ENCODE measurements around the gene ARF6. TPM values are rescaled to one million over a fixed set of nuclear protein-coding genes. Genes with fewer than 3 reads are reported as not detected.

The ARF6 gene
- polyA plus RNA-seq, 1 experiment, result 28.0 TPM

DNA sequence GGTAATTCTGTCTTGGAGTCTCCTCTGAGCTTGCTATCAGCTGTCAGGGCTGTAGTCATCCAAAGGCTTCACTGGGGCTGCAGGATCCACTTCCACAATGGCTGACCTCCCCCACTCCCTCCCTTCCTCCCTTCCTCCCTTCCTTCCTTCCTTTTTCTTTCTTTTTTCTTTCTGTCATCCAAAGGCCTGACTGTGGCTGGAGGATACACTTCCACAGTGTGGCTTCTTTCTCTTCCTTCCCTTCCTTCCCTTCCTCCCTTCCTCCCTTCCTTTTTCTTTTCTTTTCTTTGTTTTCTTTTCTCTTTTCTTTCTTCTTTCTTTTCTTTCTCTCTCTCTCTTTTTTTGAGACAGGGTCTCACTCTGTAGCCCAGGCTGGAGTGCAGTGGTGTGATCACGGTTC is 30.6 kb downstream of the ARF6 start:
- ChIA-PET CTCF (interaction anchor here (1.2 kb wide), 1 partner anchor 61 kb away, joined by 3 read pairs; no protein-coding TSS in a partner anchor), POLR2A (no interaction called here)
- TF ChIP-seq, protein P1, sequence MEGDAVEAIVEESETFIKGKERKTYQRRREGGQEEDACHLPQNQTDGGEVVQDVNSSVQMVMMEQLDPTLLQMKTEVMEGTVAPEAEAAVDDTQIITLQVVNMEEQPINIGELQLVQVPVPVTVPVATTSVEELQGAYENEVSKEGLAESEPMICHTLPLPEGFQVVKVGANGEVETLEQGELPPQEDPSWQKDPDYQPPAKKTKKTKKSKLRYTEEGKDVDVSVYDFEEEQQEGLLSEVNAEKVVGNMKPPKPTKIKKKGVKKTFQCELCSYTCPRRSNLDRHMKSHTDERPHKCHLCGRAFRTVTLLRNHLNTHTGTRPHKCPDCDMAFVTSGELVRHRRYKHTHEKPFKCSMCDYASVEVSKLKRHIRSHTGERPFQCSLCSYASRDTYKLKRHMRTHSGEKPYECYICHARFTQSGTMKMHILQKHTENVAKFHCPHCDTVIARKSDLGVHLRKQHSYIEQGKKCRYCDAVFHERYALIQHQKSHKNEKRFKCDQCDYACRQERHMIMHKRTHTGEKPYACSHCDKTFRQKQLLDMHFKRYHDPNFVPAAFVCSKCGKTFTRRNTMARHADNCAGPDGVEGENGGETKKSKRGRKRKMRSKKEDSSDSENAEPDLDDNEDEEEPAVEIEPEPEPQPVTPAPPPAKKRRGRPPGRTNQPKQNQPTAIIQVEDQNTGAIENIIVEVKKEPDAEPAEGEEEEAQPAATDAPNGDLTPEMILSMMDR (IDR thresholded peaks at IDR 0.05; ENCODE audit: low read depth, low read length), result no peak
- H3K9me3 ChIP-seq (ENCODE audit: control insufficient read depth, insufficient read depth, low read length), result no peaks in the 10 kb centered on the region
- no peak for DNase-seq (ENCODE audit: low read depth, low spot score)
- H3K27me3 ChIP-seq (ENCODE audit: control insufficient read depth, insufficient read depth, low read length), result no peaks in the 10 kb centered on the region
- no peak overlapping the region for H3K4me3 ChIP-seq (ENCODE audit: low read depth, low read length)
- H3K27ac ChIP-seq (ENCODE audit: low read depth, low read length), result no peak overlapping the region

DNA sequence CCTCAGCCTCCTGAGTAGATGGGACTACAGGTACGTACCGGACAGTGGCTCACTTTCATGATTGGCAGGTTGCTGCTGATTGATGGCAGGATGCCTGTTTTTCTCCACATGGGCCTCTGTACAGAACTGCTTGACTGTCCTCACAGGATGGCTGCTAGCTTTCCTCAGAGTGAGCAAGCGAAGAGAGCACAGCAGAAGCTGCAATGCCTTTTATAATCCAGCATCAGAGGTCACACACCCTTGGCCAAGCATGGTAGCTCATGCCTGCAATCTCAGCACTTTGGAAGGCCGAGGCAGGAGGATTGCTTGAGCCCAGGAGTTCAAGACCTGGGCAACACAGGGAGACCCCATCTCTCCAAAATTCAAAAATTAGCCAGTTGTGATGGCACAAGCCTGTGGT is 31.0 kb downstream of the ARF6 start:
- Histone ChIP-seq H3K9me3 (ENCODE audit: control insufficient read depth, insufficient read depth, low read length) (no peaks in the 10 kb centered on the region), H3K27ac (ENCODE audit: low read depth, low read length) (no peak overlapping the region), H3K27me3 (ENCODE audit: control insufficient read depth, insufficient read depth, low read length) (no peaks in the 10 kb centered on the region), H3K4me3 (ENCODE audit: low read depth, low read length) (no peak overlapping the region)
- CTCF ChIA-PET, result no interaction called here
- no peak for DNase-seq (ENCODE audit: low read depth, low spot score)
- TF ChIP-seq, protein P1 (IDR thresholded peaks at IDR 0.05; ENCODE audit: low read depth, low read length), result no peak
- POLR2A ChIA-PET, result no interaction called here

- H3K27me3 ChIP-seq (ENCODE audit: control insufficient read depth, insufficient read depth, low read length), result no peaks in the 10 kb centered on the region
- H3K4me3 ChIP-seq (ENCODE audit: low read depth, low read length), result no peak overlapping the region
- DNase-seq (ENCODE audit: low read depth, low spot score), result no peak
- ChIA-PET POLR2A (no interaction called here), CTCF (no interaction called here)
- H3K27ac ChIP-seq (ENCODE audit: low read depth, low read length), result no peak overlapping the region
- TF ChIP-seq, protein P1 (IDR thresholded peaks at IDR 0.05; ENCODE audit: low read depth, low read length), result no peak
- no peaks in the 10 kb centered on the region for H3K9me3 ChIP-seq (ENCODE audit: control insufficient read depth, insufficient read depth, low read length)
Observed at GRCh38 chr14:49924852-49925251, 32.0 kb downstream of the ARF6 start.

DNA sequence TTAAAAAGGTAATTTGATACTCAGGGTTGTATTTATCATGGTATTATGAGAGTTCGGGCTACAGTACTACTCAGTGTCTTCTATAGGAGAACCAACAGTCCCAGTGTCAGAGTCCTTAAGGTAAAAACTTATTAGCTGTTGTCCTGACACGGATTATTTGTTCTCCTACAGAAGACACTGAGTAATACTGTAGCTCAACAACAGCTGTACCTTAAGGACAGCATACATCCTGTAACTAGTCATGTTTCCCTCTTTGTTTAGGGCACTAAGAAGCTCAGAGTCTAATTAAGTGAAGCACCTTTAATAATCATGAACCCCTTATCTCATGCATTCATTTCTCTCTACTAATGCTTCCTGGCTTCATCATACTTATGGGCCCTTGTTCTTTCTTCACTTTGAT is 33.9 kb downstream of the ARF6 start:
- ChIA-PET POLR2A (no interaction called here), CTCF (no interaction called here)
- no peak overlapping the region for H3K4me3 ChIP-seq (ENCODE audit: low read depth, low read length)
- TF ChIP-seq, protein P1 (IDR thresholded peaks at IDR 0.05; ENCODE audit: low read depth, low read length), result no peak
- no peaks in the 10 kb centered on the region for H3K27me3 ChIP-seq (ENCODE audit: control insufficient read depth, insufficient read depth, low read length)
- H3K27ac ChIP-seq (ENCODE audit: low read depth, low read length), result no peak overlapping the region
- H3K9me3 ChIP-seq (ENCODE audit: control insufficient read depth, insufficient read depth, low read length), result no peaks in the 10 kb centered on the region
- DNase-seq (ENCODE audit: low read depth, low spot score), result no peak

- Histone ChIP-seq H3K9me3 (ENCODE audit: control insufficient read depth, insufficient read depth, low read length) (no peaks in the 10 kb centered on the region), H3K27ac (ENCODE audit: low read depth, low read length) (no peak overlapping the region), H3K4me3 (ENCODE audit: low read depth, low read length) (no peak overlapping the region), H3K27me3 (ENCODE audit: control insufficient read depth, insufficient read depth, low read length) (no peaks in the 10 kb centered on the region)
- TF ChIP-seq, protein P1 (IDR thresholded peaks at IDR 0.05; ENCODE audit: low read depth, low read length), result no peak
- no peak for DNase-seq (ENCODE audit: low read depth, low spot score)
- CTCF ChIA-PET, result interaction anchor here (1.1 to 1.4 kb wide), 2 partner anchors 66 to 75 kb away, joined by 3 read pairs; no protein-coding TSS in a partner anchor
- POLR2A ChIA-PET, result no interaction called here
Observed at GRCh38 chr14:49928015-49928414, 35.1 kb downstream of the ARF6 start.

Data from AG04450 (cell line).